ENCODE measurements around the gene BPGM.

DNA sequence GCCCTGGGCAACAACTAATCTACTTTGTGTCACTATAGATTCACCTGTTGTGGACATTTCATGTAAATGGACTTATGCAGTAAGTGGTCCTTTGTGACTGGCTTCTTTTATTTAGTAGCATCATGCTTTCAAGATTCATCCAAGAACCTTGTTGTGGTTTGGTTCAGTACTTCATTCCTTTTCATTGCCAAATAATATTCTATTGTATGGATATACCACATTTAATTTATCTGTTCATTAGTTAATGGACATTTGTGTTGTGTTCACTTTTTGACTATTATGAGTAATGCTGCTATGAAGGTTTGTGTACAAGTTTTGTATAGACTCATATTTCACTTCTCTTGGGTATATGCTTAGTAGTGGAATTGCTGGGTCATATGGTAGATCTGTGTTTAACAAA is 27.8 kb downstream of the BPGM start:
- no peak for TF ChIP-seq POLR2A (IDR thresholded peaks at IDR 0.05; ENCODE audit: borderline replicate concordance, extremely low read depth, insufficient read depth, insufficient read length)
- no peak for TF ChIP-seq SIN3A (IDR thresholded peaks at IDR 0.05; ENCODE audit: low read depth)
- no peak for TF ChIP-seq EZH2 (IDR thresholded peaks at IDR 0.05)
- TF ChIP-seq ZFX (IDR thresholded peaks at IDR 0.05), result no peak

Data from HCT116 (cell line).